A673 (cell line): ENCODE measurements around the gene WNT6.

ENCODE experiments used
- EZH2 ChIP-seq: fragments of 200-600 bp; sonication (generic); IDR thresholded peaks from 2 replicates; pipeline ENCODE4 v1.6.1; 2017; ENCODE audit warnings: borderline replicate concordance, low read depth, mild to moderate bottlenecking, mixed read lengths, antibody characterized with exemption, low read length; ENCODE audit not compliant: poor library complexity, severe bottlenecking
- TF ChIP-seq, protein P1 (sequence below): fragments of 300-800, 200-600 bp; sonication (generic); conservative IDR thresholded peaks from 2 replicates; pipeline ENCODE4 v1.5.1; 2017; ENCODE audit warnings: low read depth, mild to moderate bottlenecking, antibody characterized with exemption, low read length, moderate library complexity, mixed read lengths

DNA sequence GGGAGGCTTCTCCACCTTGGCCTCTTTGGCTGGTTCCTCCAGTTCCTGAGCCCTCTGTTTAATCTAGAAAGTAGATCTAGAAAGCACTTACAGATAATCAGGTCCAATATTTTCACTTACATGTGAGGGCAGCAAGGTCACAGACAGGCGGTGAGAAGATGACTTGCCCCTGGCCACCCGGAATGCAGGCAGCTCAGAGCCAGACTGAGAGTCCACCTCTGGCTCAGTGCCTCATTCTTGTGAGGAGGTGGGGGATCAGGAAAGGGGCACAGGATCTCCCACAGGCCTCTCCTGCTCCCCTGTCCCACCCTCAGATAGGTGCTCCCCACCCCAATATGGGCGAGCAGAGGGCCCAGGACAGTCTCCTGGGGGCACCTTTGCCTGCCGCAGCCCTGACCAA, 5.8 kb downstream of the WNT6 start:
- TF ChIP-seq, protein P1, sequence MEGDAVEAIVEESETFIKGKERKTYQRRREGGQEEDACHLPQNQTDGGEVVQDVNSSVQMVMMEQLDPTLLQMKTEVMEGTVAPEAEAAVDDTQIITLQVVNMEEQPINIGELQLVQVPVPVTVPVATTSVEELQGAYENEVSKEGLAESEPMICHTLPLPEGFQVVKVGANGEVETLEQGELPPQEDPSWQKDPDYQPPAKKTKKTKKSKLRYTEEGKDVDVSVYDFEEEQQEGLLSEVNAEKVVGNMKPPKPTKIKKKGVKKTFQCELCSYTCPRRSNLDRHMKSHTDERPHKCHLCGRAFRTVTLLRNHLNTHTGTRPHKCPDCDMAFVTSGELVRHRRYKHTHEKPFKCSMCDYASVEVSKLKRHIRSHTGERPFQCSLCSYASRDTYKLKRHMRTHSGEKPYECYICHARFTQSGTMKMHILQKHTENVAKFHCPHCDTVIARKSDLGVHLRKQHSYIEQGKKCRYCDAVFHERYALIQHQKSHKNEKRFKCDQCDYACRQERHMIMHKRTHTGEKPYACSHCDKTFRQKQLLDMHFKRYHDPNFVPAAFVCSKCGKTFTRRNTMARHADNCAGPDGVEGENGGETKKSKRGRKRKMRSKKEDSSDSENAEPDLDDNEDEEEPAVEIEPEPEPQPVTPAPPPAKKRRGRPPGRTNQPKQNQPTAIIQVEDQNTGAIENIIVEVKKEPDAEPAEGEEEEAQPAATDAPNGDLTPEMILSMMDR = no peak
- TF ChIP-seq EZH2 = no peak
